22Rv1 (cell line): ENCODE data around the gene IL3.

Source experiments
- CTCF ChIP-seq: fragments of 450-650 bp; IDR thresholded peaks from 2 replicates; pipeline ENCODE4 v1.5.1; 2017; ENCODE audit warnings: mild to moderate bottlenecking
- ZFX ChIP-seq: fragments of 450-650 bp; IDR thresholded peaks from 2 replicates; pipeline ENCODE4 v1.6.1; 2017; ENCODE audit warnings: antibody characterized with exemption, borderline replicate concordance

DNA sequence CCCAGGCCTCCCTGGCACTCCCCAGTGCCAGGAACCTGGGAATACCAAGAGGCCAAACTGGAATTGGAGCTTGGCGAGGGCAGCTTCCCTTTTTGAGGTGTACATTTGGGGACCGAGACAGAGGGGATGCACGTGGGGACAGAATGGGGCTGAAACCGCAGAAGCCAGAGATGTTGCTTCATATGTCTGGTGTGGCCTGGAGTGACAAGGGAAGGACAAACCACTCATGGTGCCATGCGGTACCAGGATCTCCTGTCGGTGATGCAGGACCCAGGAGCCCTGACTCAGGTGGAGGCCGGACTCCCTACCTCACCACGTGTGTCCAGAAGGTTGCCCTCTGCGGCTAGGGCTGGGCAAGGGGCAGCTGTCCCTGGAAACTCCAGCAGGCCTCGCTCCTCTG is 9.1 kb downstream of the IL3 start:
- no peak for TF ChIP-seq CTCF
- no peak for TF ChIP-seq ZFX
